Retinal pigment epithelial cell (primary cell): Measurements from ENCODE around the gene ACBD4.

ENCODE experiments used
- DNase-seq: peaks from one replicate; pipeline ENCODE4 v3.0.0-alpha.2; 2010; ENCODE audit warnings: low read depth
- H3K4me3 ChIP-seq: 2 replicates; pipeline ENCODE4 v1.5.1; 2011; ENCODE audit warnings: mild to moderate bottlenecking, low read length, control low read depth, moderate library complexity
- CTCF ChIP-seq: conservative IDR thresholded peaks from 2 replicates; pipeline ENCODE4 v1.5.1; 2011; ENCODE audit warnings: low read depth, low read length, control low read depth, inconsistent platforms

ACBD4 gene

GRCh38 chr17:45138911-45139532 is 3.5 kb downstream of the ACBD4 start:
- H3K4me3 ChIP-seq = no peak overlapping the region
- TF ChIP-seq CTCF = no peak
- no peak for DNase-seq

DNA sequence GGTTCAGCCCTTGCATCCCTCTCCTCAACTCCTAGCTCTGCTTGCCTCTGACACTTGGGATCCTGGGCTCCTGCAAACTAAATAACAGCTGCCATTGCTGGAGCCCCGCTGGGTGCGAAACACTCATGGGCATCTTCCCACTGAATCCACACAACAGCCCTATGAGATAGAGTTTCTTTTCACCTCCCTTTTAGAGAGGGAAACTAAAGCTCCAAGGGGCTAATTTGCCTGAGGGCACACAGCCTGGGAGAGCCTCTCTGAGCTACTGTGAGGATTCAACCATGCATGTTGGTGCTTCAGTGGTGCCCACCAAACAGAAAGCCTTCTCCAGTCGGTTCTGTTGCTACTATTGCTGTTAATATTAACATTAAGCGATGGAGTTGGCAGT is 4.0 kb downstream of the ACBD4 start:
- no peak for TF ChIP-seq CTCF
- no peak overlapping the region for H3K4me3 ChIP-seq
- no peak for DNase-seq

- TF ChIP-seq CTCF = no peak
- no peak overlapping the region for H3K4me3 ChIP-seq
- no peak for DNase-seq
These were observed 7.7 kb downstream of the ACBD4 start for GRCh38 chr17:45143094-45143670.

- DNase-seq = no peak
- H3K4me3 ChIP-seq = peak overlapping the region; percentile 30
- TF ChIP-seq CTCF = no peak
These were observed 8.3 kb downstream of the ACBD4 start for GRCh38 chr17:45143767-45144198.

DNA sequence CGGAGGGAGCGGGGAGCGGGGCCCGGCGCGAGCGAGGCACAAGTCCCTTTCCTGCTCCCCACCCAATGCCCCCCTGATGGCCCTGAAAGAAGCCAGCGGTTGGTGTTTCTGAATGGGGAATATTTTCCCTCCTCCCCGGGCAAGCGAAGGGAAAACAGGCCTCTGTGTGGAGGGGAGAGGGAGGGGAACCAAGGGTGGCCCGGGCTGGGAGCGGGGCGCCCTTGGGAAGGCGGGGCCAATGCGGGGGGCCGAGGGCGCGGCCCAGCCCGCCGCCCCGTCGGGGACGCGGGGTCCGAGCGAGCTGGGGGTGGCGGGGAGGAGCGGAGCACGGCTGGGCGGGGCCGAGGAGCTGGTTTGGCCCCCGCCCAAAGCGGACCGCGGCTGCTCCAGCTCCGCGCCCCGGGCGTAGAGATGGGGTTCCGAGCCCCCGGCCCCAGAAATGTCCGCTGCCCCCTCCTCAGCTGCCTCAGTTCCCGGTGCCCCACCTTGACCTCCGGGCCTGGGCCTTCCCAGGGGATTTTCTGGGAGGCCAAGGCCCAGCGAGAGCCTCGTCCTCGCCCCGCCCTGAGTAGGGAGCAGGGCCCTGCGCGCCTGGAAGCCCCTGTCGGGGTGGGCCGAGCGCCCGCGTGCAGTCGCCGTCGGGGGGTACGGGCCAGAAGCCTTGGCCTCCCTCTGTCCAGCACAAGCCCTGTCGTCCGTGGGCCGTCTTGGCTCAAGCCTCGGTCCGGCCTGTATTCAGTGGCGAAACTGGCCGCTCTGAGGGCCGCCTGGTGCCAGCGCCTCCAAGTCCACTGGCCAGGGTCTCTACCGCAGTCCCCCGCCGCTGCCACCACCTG is 8.9 kb downstream of the ACBD4 start:
- H3K4me3 ChIP-seq = peak overlapping the region; percentile 30
- TF ChIP-seq CTCF = no peak
- DNase-seq = no peak

- DNase-seq = no peak
- H3K4me3 ChIP-seq = no peak overlapping the region
- TF ChIP-seq CTCF = no peak
These were observed 9.5 kb downstream of the ACBD4 start for GRCh38 chr17:45145035-45145389.
